ENCODE results near the gene BPIFB1. TPM values are rescaled to one million over a fixed set of nuclear protein-coding genes. Genes with fewer than 3 reads are reported as not detected.

BPIFB1 gene
- total RNA-seq, 1 experiment from 2014 or later: not detected

- TF ChIP-seq CTCF (IDR thresholded peaks at IDR 0.05; ENCODE audit: unreplicated experiment): no peak
- no peaks in the 10 kb centered on the region for H3K4me1 Mint-ChIP-seq (ENCODE audit: insufficient read depth, unreplicated experiment)
- peaks cover 57% of the 10 kb centered on the region for H3K27me3 Mint-ChIP-seq (ENCODE audit: insufficient read depth, unreplicated experiment)
- no peaks in the 10 kb centered on the region for H3K9me3 Mint-ChIP-seq (ENCODE audit: unreplicated experiment)
- ChIA-PET POLR2A (interaction anchor here (0.6 kb wide), 1 partner anchor 677 kb away, joined by 3 read pairs; no protein-coding TSS in a partner anchor), CTCF (interaction anchor here (2.6 kb wide), 1 partner anchor 10 kb away, joined by 6 read pairs; no protein-coding TSS in a partner anchor)
- no peak overlapping the region for H3K27ac Mint-ChIP-seq (ENCODE audit: low read depth, unreplicated experiment)
- intact Hi-C loops (cut with micrococcal nuclease): no loop called here
- no peak for DNase-seq (ENCODE audit: unreplicated experiment)
- H3K36me3 Mint-ChIP-seq (ENCODE audit: insufficient read depth, unreplicated experiment): no peaks in the 10 kb centered on the region
- no TSS peak for BruUV-seq (replicated peaks)
- H3K4me3 Mint-ChIP-seq (ENCODE audit: unreplicated experiment): no peak overlapping the region
Observed at GRCh38 chr20:33334111-33334510, 51.1 kb downstream of the BPIFB1 start.

- intact Hi-C loops (cut with micrococcal nuclease): no loop called here
- Mint-ChIP-seq H3K27ac (ENCODE audit: low read depth, unreplicated experiment) (no peak overlapping the region), H3K27me3 (ENCODE audit: insufficient read depth, unreplicated experiment) (peaks cover 34% of the 10 kb centered on the region), H3K4me3 (ENCODE audit: unreplicated experiment) (no peak overlapping the region), H3K36me3 (ENCODE audit: insufficient read depth, unreplicated experiment) (no peaks in the 10 kb centered on the region), H3K4me1 (ENCODE audit: insufficient read depth, unreplicated experiment) (no peaks in the 10 kb centered on the region), H3K9me3 (ENCODE audit: unreplicated experiment) (no peaks in the 10 kb centered on the region)
- no peak for TF ChIP-seq CTCF (IDR thresholded peaks at IDR 0.05; ENCODE audit: unreplicated experiment)
- no peak for DNase-seq (ENCODE audit: unreplicated experiment)
- CTCF ChIA-PET: interaction anchor here (0.6 to 0.7 kb wide), 3 partner anchors 70 to 399 kb away, joined by 3 to 4 read pairs (median 3); no protein-coding TSS in a partner anchor
- BruUV-seq (replicated peaks): no TSS peak
- POLR2A ChIA-PET: no interaction called here
Observed at GRCh38 chr20:33336375-33336774, 53.4 kb downstream of the BPIFB1 start.

- ChIA-PET CTCF (interaction anchor here (0.6 to 0.7 kb wide), 3 partner anchors 240 to 578 kb away, joined by 3 to 4 read pairs (median 3); no protein-coding TSS in a partner anchor), POLR2A (no interaction called here)
- no peak overlapping the region for H3K4me3 Mint-ChIP-seq (ENCODE audit: unreplicated experiment)
- no peak overlapping the region for H3K27ac Mint-ChIP-seq (ENCODE audit: low read depth, unreplicated experiment)
- H3K4me1 Mint-ChIP-seq (ENCODE audit: insufficient read depth, unreplicated experiment): no peaks in the 10 kb centered on the region
- H3K9me3 Mint-ChIP-seq (ENCODE audit: unreplicated experiment): no peaks in the 10 kb centered on the region
- intact Hi-C loops (cut with micrococcal nuclease): no loop called here
- DNase-seq (ENCODE audit: unreplicated experiment): peak; percentile 37
- no peaks in the 10 kb centered on the region for H3K36me3 Mint-ChIP-seq (ENCODE audit: insufficient read depth, unreplicated experiment)
- no peak for TF ChIP-seq CTCF (IDR thresholded peaks at IDR 0.05; ENCODE audit: unreplicated experiment)
- BruUV-seq (replicated peaks): no TSS peak
- peaks cover 27% of the 10 kb centered on the region for H3K27me3 Mint-ChIP-seq (ENCODE audit: insufficient read depth, unreplicated experiment)
Observed at GRCh38 chr20:33337119-33337518, 54.1 kb downstream of the BPIFB1 start.

GRCh38 chr20:33337531-33338165, 54.6 kb downstream of the BPIFB1 start:
- no peak for DNase-seq (ENCODE audit: unreplicated experiment)
- H3K9me3 Mint-ChIP-seq (ENCODE audit: unreplicated experiment): no peaks in the 10 kb centered on the region
- H3K4me1 Mint-ChIP-seq (ENCODE audit: insufficient read depth, unreplicated experiment): no peaks in the 10 kb centered on the region
- TF ChIP-seq CTCF (IDR thresholded peaks at IDR 0.05; ENCODE audit: unreplicated experiment): no peak
- no peaks in the 10 kb centered on the region for H3K36me3 Mint-ChIP-seq (ENCODE audit: insufficient read depth, unreplicated experiment)
- BruUV-seq (replicated peaks): no TSS peak
- intact Hi-C loops (cut with micrococcal nuclease): no loop called here
- POLR2A ChIA-PET: no interaction called here
- H3K4me3 Mint-ChIP-seq (ENCODE audit: unreplicated experiment): no peak overlapping the region
- CTCF ChIA-PET: interaction anchor here (0.6 kb wide), 1 partner anchor 577 kb away, joined by 4 read pairs; no protein-coding TSS in a partner anchor
- H3K27ac Mint-ChIP-seq (ENCODE audit: low read depth, unreplicated experiment): no peak overlapping the region
- H3K27me3 Mint-ChIP-seq (ENCODE audit: insufficient read depth, unreplicated experiment): peaks cover 21% of the 10 kb centered on the region
